ENCODE results near the gene NCAPG.
"Not testable (repeated sequence)": the region's sequence is repeated elsewhere in the genome, so short reads cannot be mapped to it uniquely, and the experiment has no call there.

The NCAPG gene

GRCh38 chr4:17797808-17798207 lies 13.0 kb upstream of the NCAPG start:
- DNase-seq (ENCODE audit: low spot score), result no peak

- DNase-seq (ENCODE audit: low spot score), result no peak
Measured at GRCh38 chr4:17805580-17806155, 5.1 kb upstream of the NCAPG start.

GRCh38 chr4:17807446-17807845 lies 3.3 kb upstream of the NCAPG start:
- no peak for DNase-seq (ENCODE audit: low spot score)

- no peak for DNase-seq (ENCODE audit: low spot score)
Measured at GRCh38 chr4:17809667-17810066, 1.1 kb upstream of the NCAPG start.

GRCh38 chr4:17811078-17811603 lies 362 bp downstream of the NCAPG start:
- no peak for DNase-seq (ENCODE audit: low spot score)

GRCh38 chr4:17812125-17812524 lies 1.3 kb downstream of the NCAPG start:
- DNase-seq (ENCODE audit: low spot score), result no peak

- no peak for DNase-seq (ENCODE audit: low spot score)
Measured at GRCh38 chr4:17812801-17813200, 2.0 kb downstream of the NCAPG start.

GRCh38 chr4:17814140-17814539 lies 3.4 kb downstream of the NCAPG start:
- no peak for DNase-seq (ENCODE audit: low spot score)

- DNase-seq (ENCODE audit: low spot score), result no peak
Measured at GRCh38 chr4:17816142-17816541, 5.4 kb downstream of the NCAPG start.

- DNase-seq (ENCODE audit: low spot score), result no peak
Measured at GRCh38 chr4:17817027-17817426, 6.2 kb downstream of the NCAPG start.

- DNase-seq (ENCODE audit: low spot score), result no peak
Measured at GRCh38 chr4:17823871-17824669, 13.3 kb downstream of the NCAPG start.

- DNase-seq (ENCODE audit: low spot score), result no peak
Measured at GRCh38 chr4:17846266-17846665, 35.5 kb downstream of the NCAPG start.

GRCh38 chr4:17850295-17850694 lies 39.5 kb downstream of the NCAPG start:
- not testable (repeated sequence) for DNase-seq (ENCODE audit: low spot score)

- no peak for DNase-seq (ENCODE audit: low spot score)
Measured at GRCh38 chr4:17851959-17852358, 41.2 kb downstream of the NCAPG start.

GRCh38 chr4:17854036-17854435 lies 43.3 kb downstream of the NCAPG start:
- DNase-seq (ENCODE audit: low spot score), result no peak

GRCh38 chr4:17859793-17860406 lies 49.1 kb downstream of the NCAPG start:
- no peak for DNase-seq (ENCODE audit: low spot score)

GRCh38 chr4:17861906-17862305 lies 51.1 kb downstream of the NCAPG start:
- DNase-seq (ENCODE audit: low spot score), result not testable (repeated sequence)

GRCh38 chr4:17865866-17866363 lies 55.1 kb downstream of the NCAPG start:
- no peak for DNase-seq (ENCODE audit: low spot score)

GRCh38 chr4:17866810-17867209 lies 56.0 kb downstream of the NCAPG start:
- DNase-seq (ENCODE audit: low spot score), result no peak

GRCh38 chr4:17867276-17867675 lies 56.5 kb downstream of the NCAPG start:
- DNase-seq (ENCODE audit: low spot score), result no peak

GRCh38 chr4:17869327-17869726 lies 58.5 kb downstream of the NCAPG start:
- DNase-seq (ENCODE audit: low spot score), result no peak

- DNase-seq (ENCODE audit: low spot score), result no peak
Measured at GRCh38 chr4:17875402-17876070, 64.8 kb downstream of the NCAPG start.

Data from COLO829 (cell line).